ENCODE measurements around the gene AUTS2.

AUTS2 gene

DNA sequence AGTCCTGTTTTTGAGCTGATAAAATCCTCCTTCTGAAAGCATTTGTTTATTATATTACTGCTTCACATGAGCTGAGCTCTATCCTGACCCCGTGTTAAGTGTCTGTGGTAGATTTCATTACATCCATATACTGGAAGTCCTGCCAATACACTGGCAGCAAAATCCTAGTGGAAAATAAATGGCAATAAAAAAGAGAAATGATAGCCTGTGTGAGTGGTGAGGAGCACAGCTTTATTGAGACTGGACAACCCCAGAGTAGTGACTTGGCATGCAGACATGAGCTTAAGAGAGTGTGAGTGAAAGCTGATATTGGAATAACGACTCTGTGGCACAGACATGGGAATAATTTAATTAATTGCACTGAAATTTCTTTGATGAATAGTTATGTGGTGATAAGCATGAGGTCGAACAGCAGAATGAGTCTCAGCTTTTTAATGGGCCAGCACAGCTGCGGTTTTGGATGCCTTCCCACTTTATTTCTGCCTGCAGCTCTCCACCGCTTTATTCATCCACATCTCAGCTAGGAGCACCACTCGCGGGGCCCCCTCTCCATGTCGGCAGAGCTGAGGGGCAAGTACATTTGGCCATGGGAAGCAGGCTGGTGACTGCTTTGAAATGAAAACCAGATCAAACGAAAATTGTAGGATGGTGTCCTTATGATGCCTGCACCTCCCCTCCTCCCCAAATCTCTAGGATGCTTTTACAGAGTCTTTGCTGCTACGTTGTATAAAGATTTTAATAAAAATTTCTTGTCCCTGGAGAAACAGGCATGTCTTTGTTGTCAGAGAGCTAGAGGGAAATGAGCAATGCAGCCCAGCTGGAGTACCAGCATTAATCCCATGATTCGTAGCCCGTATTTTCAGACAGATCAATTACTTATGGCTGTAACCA lies 494.3 kb downstream of the AUTS2 start:
- H3K4me1 ChIP-seq (ENCODE audit: insufficient read depth, low read length, poor library complexity, severe bottlenecking) = peaks cover 7% of the 10 kb centered on the region
- H3K4me3 ChIP-seq (ENCODE audit: low read length, poor library complexity, severe bottlenecking) = no peak overlapping the region
- H3F3A ChIP-seq (ENCODE audit: low read depth) = no peaks in the 10 kb centered on the region
- H3K4me2 ChIP-seq (ENCODE audit: low read depth, low read length, poor library complexity, severe bottlenecking) = no peak overlapping the region
- no peaks in the 10 kb centered on the region for H3K79me2 ChIP-seq (ENCODE audit: insufficient read depth, low read length)
- no peaks in the 10 kb centered on the region for H3K9me3 ChIP-seq (ENCODE audit: insufficient read depth, low read depth, low read length)
- peaks cover 48% of the 10 kb centered on the region for H3K27me3 ChIP-seq (ENCODE audit: insufficient read depth, low read length, poor library complexity, severe bottlenecking)
- no peak overlapping the region for H3K9ac ChIP-seq (ENCODE audit: low read depth, low read length, poor library complexity, severe bottlenecking)
- H3K9me2 ChIP-seq (replicated peaks; ENCODE audit: low read depth, low read length) = no peaks in the 10 kb centered on the region
- TF ChIP-seq, protein P1, sequence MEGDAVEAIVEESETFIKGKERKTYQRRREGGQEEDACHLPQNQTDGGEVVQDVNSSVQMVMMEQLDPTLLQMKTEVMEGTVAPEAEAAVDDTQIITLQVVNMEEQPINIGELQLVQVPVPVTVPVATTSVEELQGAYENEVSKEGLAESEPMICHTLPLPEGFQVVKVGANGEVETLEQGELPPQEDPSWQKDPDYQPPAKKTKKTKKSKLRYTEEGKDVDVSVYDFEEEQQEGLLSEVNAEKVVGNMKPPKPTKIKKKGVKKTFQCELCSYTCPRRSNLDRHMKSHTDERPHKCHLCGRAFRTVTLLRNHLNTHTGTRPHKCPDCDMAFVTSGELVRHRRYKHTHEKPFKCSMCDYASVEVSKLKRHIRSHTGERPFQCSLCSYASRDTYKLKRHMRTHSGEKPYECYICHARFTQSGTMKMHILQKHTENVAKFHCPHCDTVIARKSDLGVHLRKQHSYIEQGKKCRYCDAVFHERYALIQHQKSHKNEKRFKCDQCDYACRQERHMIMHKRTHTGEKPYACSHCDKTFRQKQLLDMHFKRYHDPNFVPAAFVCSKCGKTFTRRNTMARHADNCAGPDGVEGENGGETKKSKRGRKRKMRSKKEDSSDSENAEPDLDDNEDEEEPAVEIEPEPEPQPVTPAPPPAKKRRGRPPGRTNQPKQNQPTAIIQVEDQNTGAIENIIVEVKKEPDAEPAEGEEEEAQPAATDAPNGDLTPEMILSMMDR (conservative IDR thresholded peaks at IDR 0.05; ENCODE audit: low read length) = no peak
- H2AFZ ChIP-seq (ENCODE audit: low read length) = no peak overlapping the region
- no peaks in the 10 kb centered on the region for H3K36me3 ChIP-seq (ENCODE audit: insufficient read depth, low read length)
- peaks cover 52% of the 10 kb centered on the region for H4K20me1 ChIP-seq (ENCODE audit: insufficient read depth, low read length, poor library complexity, severe bottlenecking)

DNA sequence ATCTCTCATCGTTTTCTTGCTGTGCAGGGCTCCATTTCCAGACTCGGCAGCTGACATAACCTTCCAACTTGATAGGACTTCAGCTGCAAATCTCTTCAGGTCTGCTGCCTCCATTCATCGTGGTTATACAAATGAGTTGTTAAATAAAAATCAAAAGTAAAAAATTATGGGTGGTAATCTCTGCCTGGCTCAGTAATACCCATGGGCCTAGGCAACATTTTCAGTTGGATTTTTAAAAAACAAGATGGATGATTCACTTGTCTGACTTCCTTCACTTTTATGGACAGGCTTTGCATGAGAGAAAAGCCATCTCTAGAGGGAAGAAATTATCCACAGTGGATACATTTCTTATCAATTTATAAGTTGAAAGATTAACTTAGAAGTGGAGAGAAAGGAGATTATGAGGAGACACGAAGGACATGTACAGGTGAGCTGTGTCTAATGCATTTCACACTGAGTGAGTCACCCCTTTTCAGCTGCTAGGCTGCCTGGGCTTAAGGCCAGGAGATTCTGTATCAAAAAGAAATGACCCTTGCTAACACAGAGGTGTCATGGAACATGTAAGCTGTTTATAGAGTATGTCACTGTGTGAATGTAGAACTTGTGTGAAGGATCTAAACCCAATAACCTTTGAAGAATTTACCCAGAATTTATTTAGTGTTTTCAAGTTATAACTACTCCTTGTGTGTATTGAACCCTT lies 495.1 kb downstream of the AUTS2 start:
- TF ChIP-seq, protein P1 (conservative IDR thresholded peaks at IDR 0.05; ENCODE audit: low read length) = no peak
- Histone ChIP-seq H3K4me1 (ENCODE audit: insufficient read depth, low read length, poor library complexity, severe bottlenecking) (peaks cover 14% of the 10 kb centered on the region), H2AFZ (ENCODE audit: low read length) (no peak overlapping the region), H3K36me3 (ENCODE audit: insufficient read depth, low read length) (no peaks in the 10 kb centered on the region), H3K79me2 (ENCODE audit: insufficient read depth, low read length) (no peaks in the 10 kb centered on the region), H3K4me2 (ENCODE audit: low read depth, low read length, poor library complexity, severe bottlenecking) (no peak overlapping the region), H3K9me2 (replicated peaks; ENCODE audit: low read depth, low read length) (no peaks in the 10 kb centered on the region), H3K4me3 (ENCODE audit: low read length, poor library complexity, severe bottlenecking) (no peak overlapping the region), H3K27me3 (ENCODE audit: insufficient read depth, low read length, poor library complexity, severe bottlenecking) (peaks cover 48% of the 10 kb centered on the region), H3F3A (ENCODE audit: low read depth) (no peaks in the 10 kb centered on the region), H3K9me3 (ENCODE audit: insufficient read depth, low read depth, low read length) (no peaks in the 10 kb centered on the region), H3K9ac (ENCODE audit: low read depth, low read length, poor library complexity, severe bottlenecking) (no peak overlapping the region), H4K20me1 (ENCODE audit: insufficient read depth, low read length, poor library complexity, severe bottlenecking) (peaks cover 56% of the 10 kb centered on the region)

DNA sequence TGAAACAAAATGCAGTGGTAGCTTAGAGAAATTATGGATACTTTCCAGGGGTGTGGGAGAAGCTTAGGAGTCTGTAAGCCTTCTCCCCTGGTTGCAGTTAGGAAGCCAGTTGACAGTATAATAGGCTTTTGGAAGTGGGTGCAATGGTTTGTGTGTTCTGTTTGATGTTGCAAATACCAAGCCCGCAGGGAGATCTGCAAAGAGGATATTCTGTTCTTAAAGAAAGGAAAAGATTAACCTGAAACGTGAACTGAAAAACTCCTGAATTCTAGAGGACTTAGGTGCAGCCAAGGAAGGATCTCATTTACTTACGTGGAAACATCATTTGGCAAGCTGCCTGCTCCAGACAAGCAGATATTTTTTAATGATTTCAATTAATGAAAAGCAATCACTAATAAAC lies 496.6 kb downstream of the AUTS2 start:
- peaks cover 60% of the 10 kb centered on the region for H3K27me3 ChIP-seq (ENCODE audit: insufficient read depth, low read length, poor library complexity, severe bottlenecking)
- no peaks in the 10 kb centered on the region for H3K36me3 ChIP-seq (ENCODE audit: insufficient read depth, low read length)
- no peaks in the 10 kb centered on the region for H3K9me3 ChIP-seq (ENCODE audit: insufficient read depth, low read depth, low read length)
- H3F3A ChIP-seq (ENCODE audit: low read depth) = no peaks in the 10 kb centered on the region
- H3K4me1 ChIP-seq (ENCODE audit: insufficient read depth, low read length, poor library complexity, severe bottlenecking) = peaks cover 15% of the 10 kb centered on the region
- no peak overlapping the region for H2AFZ ChIP-seq (ENCODE audit: low read length)
- peaks cover 68% of the 10 kb centered on the region for H4K20me1 ChIP-seq (ENCODE audit: insufficient read depth, low read length, poor library complexity, severe bottlenecking)
- no peak overlapping the region for H3K9ac ChIP-seq (ENCODE audit: low read depth, low read length, poor library complexity, severe bottlenecking)
- H3K4me3 ChIP-seq (ENCODE audit: low read length, poor library complexity, severe bottlenecking) = no peak overlapping the region
- no peak for TF ChIP-seq EZH2phosphoT487 (IDR thresholded peaks at IDR 0.05; ENCODE audit: borderline replicate concordance)
- TF ChIP-seq, protein P1 (conservative IDR thresholded peaks at IDR 0.05; ENCODE audit: low read length) = no peak
- H3K9me2 ChIP-seq (replicated peaks; ENCODE audit: low read depth, low read length) = no peaks in the 10 kb centered on the region
- H3K79me2 ChIP-seq (ENCODE audit: insufficient read depth, low read length) = no peaks in the 10 kb centered on the region
- no peak overlapping the region for H3K4me2 ChIP-seq (ENCODE audit: low read depth, low read length, poor library complexity, severe bottlenecking)
